Measurements from ENCODE around the gene ITGA1. TPM values are rescaled to one million over a fixed set of nuclear protein-coding genes. Genes with fewer than 3 reads are reported as not detected.
"Not testable (repeated sequence)": the region's sequence is repeated elsewhere in the genome, so short reads cannot be mapped to it uniquely, and the experiment has no call there.

ITGA1 gene
- total RNA-seq, 1 donor from 2014 or later: 10.0 TPM

DNA sequence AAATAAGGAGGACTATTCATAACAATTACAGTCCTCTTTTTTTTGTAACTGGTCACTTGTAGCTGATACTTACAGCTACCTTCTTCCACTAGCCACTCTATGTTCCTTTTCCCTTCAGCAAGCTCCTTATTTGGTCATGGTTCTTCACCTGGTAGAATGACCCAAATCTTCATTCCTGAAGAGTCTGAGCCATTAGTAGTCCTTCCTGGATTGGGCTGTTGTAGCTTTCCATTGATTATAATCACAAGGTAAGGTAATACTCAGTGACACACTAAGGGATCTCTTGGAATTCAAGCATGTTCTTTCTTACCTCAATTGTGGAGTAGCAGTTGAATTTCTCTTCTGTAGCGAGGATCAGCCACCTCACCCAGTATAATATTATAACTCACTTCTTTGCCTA is 175.9 kb downstream of the ITGA1 start:
- TF ChIP-seq, protein P1, sequence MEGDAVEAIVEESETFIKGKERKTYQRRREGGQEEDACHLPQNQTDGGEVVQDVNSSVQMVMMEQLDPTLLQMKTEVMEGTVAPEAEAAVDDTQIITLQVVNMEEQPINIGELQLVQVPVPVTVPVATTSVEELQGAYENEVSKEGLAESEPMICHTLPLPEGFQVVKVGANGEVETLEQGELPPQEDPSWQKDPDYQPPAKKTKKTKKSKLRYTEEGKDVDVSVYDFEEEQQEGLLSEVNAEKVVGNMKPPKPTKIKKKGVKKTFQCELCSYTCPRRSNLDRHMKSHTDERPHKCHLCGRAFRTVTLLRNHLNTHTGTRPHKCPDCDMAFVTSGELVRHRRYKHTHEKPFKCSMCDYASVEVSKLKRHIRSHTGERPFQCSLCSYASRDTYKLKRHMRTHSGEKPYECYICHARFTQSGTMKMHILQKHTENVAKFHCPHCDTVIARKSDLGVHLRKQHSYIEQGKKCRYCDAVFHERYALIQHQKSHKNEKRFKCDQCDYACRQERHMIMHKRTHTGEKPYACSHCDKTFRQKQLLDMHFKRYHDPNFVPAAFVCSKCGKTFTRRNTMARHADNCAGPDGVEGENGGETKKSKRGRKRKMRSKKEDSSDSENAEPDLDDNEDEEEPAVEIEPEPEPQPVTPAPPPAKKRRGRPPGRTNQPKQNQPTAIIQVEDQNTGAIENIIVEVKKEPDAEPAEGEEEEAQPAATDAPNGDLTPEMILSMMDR (IDR thresholded peaks at IDR 0.05; ENCODE audit: insufficient read depth, low read length, poor library complexity, severe bottlenecking): no peak
- Histone ChIP-seq H3K36me3 (ENCODE audit: control insufficient read depth, insufficient read depth, low read length) (no peaks in the 10 kb centered on the region), H3K27me3 (ENCODE audit: control insufficient read depth, insufficient read depth, low read length) (no peaks in the 10 kb centered on the region), H3K4me3 (ENCODE audit: low read depth, low read length) (no peak overlapping the region)
- no peak for DNase-seq (ENCODE audit: low read depth)

DNA sequence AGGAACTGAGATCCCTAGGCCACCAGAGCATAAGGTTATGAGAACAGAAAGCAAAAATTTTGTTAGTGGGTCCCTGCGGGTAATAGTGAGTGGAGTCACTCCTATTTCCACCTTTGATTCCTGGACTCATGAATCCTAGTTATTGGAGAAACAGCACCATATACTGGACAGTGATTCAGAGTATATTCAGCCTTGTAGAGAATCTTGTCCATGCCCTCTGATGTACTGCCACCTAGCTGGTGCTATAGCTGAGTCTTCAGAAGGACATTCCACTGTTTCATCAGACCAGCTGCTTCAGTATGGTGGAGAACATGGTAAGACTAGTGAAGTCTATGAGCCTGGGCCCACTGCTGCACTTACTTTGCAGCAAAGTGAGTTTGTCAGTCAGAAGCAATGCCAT is 176.4 kb downstream of the ITGA1 start:
- H3K27me3 ChIP-seq (ENCODE audit: control insufficient read depth, insufficient read depth, low read length): no peaks in the 10 kb centered on the region
- DNase-seq (ENCODE audit: low read depth): no peak
- TF ChIP-seq, protein P1 (IDR thresholded peaks at IDR 0.05; ENCODE audit: insufficient read depth, low read length, poor library complexity, severe bottlenecking): peak; percentile 17
- H3K4me3 ChIP-seq (ENCODE audit: low read depth, low read length): no peak overlapping the region
- H3K36me3 ChIP-seq (ENCODE audit: control insufficient read depth, insufficient read depth, low read length): no peaks in the 10 kb centered on the region

DNA sequence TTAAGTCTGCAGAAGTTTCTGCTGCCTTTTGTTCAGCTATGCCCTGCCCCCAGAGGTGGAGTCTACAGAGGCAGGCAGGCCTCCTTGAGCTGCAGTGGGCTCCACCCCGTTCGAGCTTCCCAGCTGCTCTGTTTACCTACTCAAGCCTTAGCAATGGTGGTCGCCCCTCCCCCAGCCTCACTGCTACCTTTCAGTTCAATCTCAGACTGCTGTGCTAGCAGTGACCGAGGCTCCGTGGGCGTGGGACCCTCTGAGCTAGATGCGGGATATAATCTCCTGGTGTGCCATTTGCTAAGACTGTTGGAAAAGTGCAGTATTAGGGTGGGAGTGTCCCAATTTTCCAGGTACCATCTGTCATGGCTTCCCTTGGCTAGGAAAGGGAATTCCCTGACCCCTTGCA is 188.4 kb downstream of the ITGA1 start:
- H3K27me3 ChIP-seq (ENCODE audit: control insufficient read depth, insufficient read depth, low read length); H3K4me3 ChIP-seq (ENCODE audit: low read depth, low read length); H3K36me3 ChIP-seq (ENCODE audit: control insufficient read depth, insufficient read depth, low read length); DNase-seq (ENCODE audit: low read depth): not testable (repeated sequence)

DNA sequence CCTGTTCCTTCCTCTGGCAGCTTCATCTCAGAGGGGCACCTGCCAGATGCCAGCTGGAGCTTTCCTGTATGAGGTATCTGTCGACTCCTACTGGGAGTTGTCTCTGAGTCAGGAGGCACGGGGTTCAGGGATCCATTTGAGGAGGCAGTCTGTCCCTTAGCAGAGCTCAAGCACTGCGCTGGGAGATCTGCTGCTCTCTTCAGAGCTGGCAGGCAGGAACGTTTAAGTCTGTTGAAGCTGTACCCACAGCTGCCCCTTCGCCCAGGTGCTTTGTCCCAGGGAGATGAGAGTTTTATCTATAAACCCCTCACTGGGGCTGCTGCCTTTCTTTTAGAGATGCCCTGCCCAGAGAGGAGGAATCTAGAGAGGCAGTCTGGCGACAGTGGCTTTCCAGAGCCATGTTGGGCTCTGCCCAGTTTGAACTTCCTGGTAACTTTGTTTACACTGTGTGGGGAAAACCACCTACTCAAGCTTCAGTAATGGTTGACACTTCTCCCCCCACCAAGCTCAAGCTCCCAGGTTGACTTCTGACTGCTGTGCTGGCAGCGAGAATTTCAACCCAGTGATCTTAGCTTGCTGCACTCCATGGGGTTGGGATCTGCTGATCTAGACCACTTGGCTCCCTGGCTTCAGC is 189.7 kb downstream of the ITGA1 start:
- no peak overlapping the region for H3K4me3 ChIP-seq (ENCODE audit: low read depth, low read length)
- TF ChIP-seq, protein P1 (IDR thresholded peaks at IDR 0.05; ENCODE audit: insufficient read depth, low read length, poor library complexity, severe bottlenecking): no peak
- no peak for DNase-seq (ENCODE audit: low read depth)
- H3K36me3 ChIP-seq (ENCODE audit: control insufficient read depth, insufficient read depth, low read length): no peaks in the 10 kb centered on the region
- H3K27me3 ChIP-seq (ENCODE audit: control insufficient read depth, insufficient read depth, low read length): no peaks in the 10 kb centered on the region

DNA sequence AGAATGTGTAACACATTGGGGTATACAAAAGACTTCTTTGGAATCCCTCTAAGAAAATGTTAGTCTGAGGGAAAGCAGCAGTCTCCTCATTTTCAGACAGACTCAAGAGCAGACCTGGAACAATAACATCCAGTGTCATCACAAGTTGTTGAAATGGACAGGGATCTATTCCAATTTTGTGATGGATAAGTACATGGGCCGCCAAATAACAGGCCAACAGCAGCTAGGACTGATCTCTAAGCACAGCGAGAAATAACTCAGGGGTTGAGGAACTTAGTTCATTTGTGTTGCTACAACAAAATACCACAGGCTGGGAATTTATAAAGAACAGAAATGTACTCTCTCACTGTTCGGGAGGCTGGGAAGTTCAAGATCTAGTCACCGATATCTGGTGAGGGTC is 193.8 kb downstream of the ITGA1 start:
- Histone ChIP-seq H3K4me3 (ENCODE audit: low read depth, low read length) (no peak overlapping the region), H3K27me3 (ENCODE audit: control insufficient read depth, insufficient read depth, low read length) (no peaks in the 10 kb centered on the region), H3K36me3 (ENCODE audit: control insufficient read depth, insufficient read depth, low read length) (no peaks in the 10 kb centered on the region)
- TF ChIP-seq, protein P1 (IDR thresholded peaks at IDR 0.05; ENCODE audit: insufficient read depth, low read length, poor library complexity, severe bottlenecking): no peak
- no peak for DNase-seq (ENCODE audit: low read depth)

DNA sequence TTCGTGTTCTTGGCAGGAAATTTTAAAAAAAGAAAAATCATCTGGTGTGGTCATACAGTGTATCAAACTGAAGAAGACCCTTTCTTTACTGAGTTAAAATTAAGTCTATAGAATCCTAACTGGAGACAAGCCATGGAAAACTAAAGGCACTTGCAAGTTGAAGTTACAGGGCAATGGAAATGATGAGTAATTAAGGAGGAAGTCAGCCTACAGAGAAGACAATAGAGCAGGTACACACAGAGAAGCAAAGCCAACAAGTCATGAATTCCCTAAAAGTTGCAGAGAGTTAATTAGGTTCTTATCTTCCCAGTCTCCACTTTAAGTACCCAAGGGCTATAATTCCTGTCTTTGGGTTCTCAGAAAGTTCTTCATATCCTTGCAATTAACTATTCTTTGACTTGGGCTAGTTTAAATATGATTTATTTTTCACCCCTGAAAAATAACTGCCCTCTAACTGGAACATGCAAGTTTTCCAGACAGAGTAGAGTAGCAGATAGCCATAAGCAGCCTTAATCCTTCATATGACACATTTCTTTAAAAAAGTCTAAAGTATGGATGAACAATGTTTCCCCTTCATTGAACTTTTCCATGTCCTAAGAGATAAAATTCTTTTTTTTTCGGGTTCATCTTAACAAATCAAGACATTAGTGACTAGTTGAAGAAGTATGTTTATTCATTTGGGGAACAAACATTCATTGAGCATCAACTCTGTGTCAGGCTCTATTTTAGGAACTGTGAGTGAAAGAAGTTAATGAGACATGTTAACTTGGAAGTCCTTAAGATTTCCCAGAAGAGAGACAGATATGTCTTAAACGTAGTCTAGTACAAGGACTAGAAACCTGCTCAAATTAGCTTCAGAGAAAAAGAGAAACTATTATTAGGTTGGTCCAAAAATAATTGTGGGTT is 196.3 kb downstream of the ITGA1 start:
- TF ChIP-seq, protein P1 (IDR thresholded peaks at IDR 0.05; ENCODE audit: insufficient read depth, low read length, poor library complexity, severe bottlenecking): no peak
- DNase-seq (ENCODE audit: low read depth): no peak
- Histone ChIP-seq H3K36me3 (ENCODE audit: control insufficient read depth, insufficient read depth, low read length) (no peaks in the 10 kb centered on the region), H3K27me3 (ENCODE audit: control insufficient read depth, insufficient read depth, low read length) (no peaks in the 10 kb centered on the region), H3K4me3 (ENCODE audit: low read depth, low read length) (no peak overlapping the region)
